Stimulated activated naive CD4-positive, alpha-beta T cell (primary cell): ENCODE measurements around the gene KIF4A.
A peak's percentile ranks its signal among the peaks of the same experiment; 100 is the strongest.
"Not testable (repeated sequence)": the region's sequence is repeated elsewhere in the genome, so short reads cannot be mapped to it uniquely, and the experiment has no call there.

Source experiments
- DNase-seq, 6 experiments: peaks; one replicate each; lab custom pipeline; 2025; lab: John Stamatoyannopoulos, UW

The KIF4A gene

GRCh38 chrX:70292788-70293187 is 2.9 kb downstream of the KIF4A start:
- no peak for DNase-seq

DNA sequence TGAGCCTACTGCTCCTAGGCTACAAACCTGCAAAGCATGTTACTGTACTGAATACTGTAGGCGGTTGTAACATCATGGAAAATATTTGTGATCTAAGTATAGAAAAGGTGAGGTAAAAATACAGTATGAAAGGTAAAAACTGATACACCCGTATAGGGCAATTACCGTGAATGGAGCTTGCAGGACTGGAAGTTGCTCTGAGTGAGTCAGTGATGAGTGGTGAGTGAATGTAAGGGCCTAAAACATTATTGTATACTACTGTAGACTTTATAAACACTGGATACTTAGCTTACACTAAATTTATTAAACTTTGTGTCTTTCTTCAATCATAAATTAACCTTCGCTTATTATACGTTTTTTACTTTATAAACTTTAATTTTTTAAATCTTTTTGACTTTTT is 3.7 kb downstream of the KIF4A start:
- DNase-seq: no peak

- DNase-seq: no peak
These were observed 11.8 kb downstream of the KIF4A start for GRCh38 chrX:70301716-70302115.

- DNase-seq: no peak
These were observed 23.6 kb downstream of the KIF4A start for GRCh38 chrX:70313503-70313902.

DNA sequence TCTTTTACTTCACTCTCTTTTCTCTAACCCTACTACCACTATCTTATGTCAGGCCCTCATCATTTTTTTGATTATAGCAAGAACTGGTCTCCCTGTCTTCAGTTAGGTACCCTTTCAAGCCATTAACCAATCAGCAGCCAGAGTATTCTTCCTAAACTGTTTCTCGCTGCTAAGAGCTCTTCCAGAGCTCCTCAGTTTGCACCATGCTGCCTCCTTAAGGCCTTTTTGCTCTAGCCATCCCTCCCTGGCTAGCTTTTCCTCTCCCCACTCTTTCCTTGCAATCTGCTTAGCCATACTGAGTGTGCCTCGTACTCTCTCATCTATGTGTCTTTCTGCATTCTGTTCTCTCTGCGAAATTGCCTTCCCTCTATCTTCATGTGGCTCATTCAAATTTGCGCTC is 32.9 kb downstream of the KIF4A start:
- DNase-seq: no peak

GRCh38 chrX:70323628-70324027 is 33.7 kb downstream of the KIF4A start:
- DNase-seq: not testable (repeated sequence)

DNA sequence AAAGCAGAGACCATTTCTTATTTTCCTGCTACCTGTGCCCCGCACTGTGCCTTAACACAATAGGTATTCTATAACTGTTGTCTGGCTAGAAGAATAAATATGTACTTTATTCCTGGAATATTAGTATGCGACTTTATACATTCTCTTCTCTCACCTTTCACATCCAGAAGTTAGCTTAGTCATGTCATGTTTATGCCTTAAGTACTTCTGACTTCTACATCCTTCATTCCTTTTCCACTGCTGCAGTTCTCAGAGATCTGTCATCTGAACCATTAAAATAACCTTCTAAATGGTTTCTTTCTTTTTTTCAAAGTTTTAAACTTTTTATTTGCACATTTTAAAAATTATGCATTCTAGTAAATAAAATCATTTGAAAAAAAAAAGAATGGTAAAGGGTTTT is 34.4 kb downstream of the KIF4A start:
- no peak for DNase-seq

- no peak for DNase-seq
These were observed 41.3 kb downstream of the KIF4A start for GRCh38 chrX:70331161-70331560.

DNA sequence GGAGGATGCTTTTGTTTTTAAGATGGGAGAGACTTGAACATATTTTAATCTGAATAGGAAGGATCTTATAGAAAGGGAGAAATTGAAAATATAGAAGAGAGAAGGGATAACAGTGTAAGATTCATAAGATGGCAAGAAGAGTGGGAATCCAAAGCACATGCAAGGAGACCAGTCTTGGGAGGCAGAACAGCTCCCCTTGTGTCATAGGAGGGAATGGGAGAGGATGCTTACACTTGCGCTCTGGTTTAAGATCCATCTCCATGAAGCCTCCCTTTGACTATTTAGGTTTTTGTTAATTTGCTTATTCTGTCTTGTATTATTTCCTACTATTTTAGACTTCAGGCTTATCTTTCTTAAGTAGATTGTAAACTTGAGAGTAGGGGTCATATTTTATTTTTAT is 42.7 kb downstream of the KIF4A start:
- no peak for DNase-seq

DNA sequence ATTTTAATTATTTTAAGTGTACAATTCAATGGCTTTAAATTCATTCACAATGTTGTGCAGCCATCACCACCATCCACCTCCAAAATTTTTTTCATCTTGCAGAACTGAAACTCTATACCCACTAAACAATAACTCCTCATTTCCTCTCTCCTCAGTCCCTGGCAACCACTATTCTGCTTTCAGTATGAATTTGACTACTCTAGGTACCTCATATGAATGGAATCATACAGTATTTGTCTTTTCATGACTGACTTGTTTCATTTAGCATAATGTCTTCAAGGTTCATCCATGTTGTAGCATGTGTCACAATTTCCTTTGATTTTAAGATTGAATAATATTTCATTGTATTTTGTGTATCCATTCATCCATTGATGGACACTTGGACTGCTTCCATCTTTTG is 46.9 kb downstream of the KIF4A start:
- no peak for DNase-seq

- no peak for DNase-seq
These were observed 48.4 kb downstream of the KIF4A start for GRCh38 chrX:70338290-70338689.

DNA sequence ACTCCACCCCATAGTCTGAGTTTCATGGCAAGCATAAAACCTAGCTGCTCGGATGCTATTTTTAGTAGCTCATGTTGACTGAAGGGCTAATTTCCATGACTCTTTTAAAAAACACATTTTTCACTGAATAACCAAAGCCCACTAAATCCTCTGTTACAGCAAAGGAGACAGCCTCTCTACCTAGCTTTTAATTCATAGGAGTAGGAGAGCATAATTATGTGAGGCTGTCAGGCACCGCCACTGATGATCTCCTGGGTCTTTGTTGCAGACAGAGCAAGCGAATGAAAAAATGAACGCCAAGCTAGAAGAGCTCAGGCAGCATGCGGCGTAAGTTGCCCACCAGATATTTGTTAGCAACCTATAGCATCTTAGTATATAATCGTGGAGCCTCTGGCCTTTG is 53.5 kb downstream of the KIF4A start:
- DNase-seq: no peak

- DNase-seq: no peak
These were observed 56.6 kb downstream of the KIF4A start for GRCh38 chrX:70346418-70347070.

DNA sequence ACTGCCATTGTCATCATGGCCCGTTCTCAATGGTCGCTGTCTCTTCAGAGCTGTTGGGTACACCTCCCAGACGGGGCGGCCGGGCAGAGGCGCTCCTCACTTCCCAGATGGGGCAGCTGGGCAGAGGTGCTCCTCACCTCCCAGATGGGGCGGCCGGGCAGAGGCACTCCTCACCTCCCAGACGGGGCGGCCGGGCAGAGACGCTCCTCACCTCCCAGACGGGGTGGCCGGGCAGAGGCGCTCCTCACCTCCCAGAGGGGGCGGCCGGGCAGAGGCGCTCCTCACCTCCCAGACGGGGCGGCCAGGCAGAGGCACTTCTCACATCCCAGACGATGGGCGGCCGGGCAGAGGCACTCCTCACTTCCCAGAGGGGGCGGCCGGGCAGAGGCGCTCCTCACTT is 58.9 kb downstream of the KIF4A start:
- not testable (repeated sequence) for DNase-seq

DNA sequence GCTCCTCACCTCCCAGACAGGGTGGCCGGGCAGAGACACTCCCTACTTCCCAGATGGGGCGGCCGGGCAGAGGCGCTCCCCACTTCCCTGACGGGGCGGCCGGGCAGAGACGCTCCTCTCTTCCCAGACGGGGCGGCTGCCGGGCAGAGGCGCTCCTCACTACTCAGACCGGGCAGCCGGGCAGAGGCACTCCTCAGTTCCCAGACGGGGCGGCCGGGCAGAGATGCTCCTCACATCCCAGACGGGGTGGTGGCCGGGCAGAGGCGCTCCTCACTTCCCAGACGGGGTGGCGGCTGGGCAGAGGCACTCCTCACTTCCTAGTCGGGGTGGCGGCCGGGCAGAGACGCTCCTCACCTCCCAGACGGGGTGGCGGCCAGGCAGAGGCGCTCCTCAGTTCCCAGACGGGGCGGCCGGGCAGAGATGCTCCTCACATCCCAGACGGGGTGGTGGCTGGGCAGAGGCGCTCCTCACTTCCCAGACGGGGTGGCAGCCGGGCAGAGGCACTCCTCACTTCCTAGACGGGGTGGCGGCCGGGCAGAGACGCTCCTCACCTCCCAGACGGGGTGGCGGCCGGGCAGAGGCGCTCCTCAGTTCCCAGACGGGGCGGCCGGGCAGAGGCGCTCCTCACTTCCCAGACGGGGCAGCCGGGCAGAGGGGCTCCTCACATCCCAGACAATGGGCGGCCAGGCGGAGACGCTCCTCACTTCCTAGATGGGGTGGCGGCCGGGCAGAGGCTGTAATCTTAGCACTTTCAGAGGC is 59.6 kb downstream of the KIF4A start:
- DNase-seq: not testable (repeated sequence)

DNA sequence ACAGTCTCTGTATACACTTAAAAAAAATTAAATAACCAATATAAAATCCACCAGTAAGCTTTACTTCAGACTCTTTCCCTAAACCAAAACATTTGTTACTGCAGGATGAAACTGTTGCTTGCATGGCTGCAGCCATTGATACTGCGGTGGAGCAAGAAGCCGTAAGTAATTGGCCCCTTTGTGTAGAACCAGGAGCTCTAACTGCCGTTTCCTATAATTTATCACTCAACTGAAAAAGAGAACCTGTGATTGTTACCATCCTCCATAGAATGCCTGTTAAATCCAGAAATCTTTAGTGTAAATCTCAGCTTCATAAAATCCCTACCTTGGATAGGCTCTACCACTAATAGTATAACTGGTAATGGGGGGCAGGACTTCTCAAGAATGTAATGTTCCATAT is 62.6 kb downstream of the KIF4A start:
- no peak for DNase-seq

DNA sequence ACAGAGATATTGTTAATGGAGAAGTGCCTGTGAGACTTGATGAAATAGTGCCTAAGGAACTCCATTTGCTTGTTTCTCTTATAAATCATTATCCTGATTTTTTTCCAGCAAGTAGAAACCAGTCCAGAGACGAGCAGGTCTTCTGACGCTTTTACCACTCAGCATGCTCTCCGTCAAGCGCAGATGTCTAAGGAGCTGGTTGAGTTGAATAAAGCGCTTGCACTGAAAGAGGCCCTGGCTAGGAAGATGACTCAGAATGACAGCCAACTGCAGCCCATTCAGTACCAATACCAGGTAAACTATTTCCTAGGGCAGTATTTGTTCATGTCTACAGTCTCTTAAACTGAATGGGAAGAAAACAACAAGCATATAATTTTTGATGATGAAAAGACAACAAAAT is 63.6 kb downstream of the KIF4A start:
- no peak for DNase-seq

DNA sequence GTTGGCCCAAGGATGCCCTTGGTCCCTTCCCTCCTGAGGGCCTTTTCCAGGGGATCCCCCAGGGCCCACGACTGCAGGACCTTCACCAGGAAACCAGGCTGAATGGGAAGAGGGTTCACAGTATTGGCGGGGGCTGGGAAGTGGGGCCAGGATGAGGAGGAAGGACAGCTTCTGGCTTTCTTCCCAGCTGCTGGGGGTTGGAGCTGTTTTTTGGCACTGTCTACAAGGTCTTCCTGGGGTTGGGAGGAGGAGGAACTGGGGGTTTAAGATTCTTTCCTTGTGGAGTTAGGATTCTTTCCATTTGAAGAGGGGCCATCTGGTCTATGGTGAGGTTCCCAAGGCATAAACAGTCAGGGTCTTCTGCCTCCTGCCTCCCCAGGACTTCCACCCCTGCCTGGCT is 64.8 kb downstream of the KIF4A start:
- no peak for DNase-seq

DNA sequence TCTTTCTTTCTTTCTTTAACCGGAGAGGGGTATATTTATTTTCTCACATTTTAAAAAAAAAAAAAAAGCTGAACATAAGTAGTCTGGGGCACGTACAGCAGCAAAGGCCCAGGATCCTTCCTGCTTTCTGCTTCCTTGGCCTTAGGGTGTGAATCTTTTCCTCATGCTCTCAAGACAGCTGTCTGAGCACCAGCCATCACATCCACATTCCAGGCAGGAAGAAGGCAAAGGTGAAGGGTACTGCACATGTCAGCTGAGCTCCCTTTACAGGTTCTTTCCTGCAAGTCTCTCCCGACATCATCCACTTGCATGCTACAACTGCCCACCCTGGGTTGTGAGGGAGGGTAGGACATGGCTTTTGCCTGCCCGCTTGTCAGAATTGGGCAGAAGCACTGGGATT is 69.6 kb downstream of the KIF4A start:
- DNase-seq: no peak

DNA sequence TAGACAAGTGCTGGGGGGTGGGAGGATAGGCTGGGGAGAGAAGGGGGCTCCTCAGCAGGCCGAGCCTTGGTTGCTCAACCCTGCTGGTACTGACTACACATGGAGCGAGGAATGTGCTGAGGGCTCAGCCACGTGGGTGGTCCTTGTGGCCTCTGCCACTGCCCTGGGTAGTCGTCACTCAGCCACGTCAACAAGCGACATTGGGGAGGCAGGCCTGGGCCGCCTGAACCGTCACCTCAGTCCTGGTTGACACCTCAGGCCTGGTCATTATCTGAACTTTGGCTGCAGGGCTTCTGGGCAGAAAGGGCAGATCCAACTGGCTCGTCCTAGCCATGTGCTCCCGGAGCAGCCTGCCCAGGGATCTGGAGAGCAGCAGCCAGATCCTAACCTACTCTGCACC is 70.5 kb downstream of the KIF4A start:
- DNase-seq: no peak

- not testable (repeated sequence) for DNase-seq
These were observed 78.8 kb downstream of the KIF4A start for GRCh38 chrX:70368731-70369130.

DNA sequence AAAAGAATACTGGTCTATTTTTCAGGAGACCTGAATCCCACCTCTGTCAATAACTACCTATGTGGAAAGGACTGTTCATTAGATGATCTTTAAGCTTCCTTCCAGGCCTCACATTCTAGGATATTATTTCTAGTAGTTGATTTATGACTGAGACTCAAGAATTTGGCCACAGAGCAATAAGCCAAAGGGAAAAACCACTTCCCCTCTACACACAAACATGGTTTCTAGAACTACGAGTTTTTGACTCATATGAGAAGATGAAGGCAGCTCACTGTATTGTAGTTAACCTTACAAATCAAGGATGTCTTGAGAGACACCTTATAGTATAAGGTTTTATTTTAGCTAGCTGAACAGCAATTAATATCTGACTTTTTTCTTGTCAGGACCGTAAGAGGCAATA is 96.3 kb downstream of the KIF4A start:
- no peak for DNase-seq

- peak in 3 of 6 experiments; percentile 53 to 68 (median 54) for DNase-seq
These were observed 109.0 kb downstream of the KIF4A start for GRCh38 chrX:70398899-70399298.

GRCh38 chrX:70400181-70400580 is 110.3 kb downstream of the KIF4A start:
- not testable (repeated sequence) for DNase-seq
